Activated CD8-positive, alpha-beta memory T cell treated with anti-CD3 and anti-CD28 coated beads for 36 hours (primary cell): Measurements from ENCODE around the gene RPS19. TPM values are rescaled to one million over a fixed set of nuclear protein-coding genes. Genes with fewer than 3 reads are reported as not detected.

ENCODE experiments used
- CTCF ChIA-PET: fragments of 350-600 bp; sonication (Branson Sonifier 250); formaldehyde crosslinking; loops from one replicate; lab custom pipeline; 2021; ENCODE audit warnings: antibody characterized with exemption; lab: Charles Lee
- POLR2A ChIA-PET: fragments of 350-600 bp; sonication (Branson Sonifier 250); formaldehyde crosslinking; loops from one replicate; lab custom pipeline; 2021; ENCODE audit warnings: antibody characterized with exemption; lab: Charles Lee
- total RNA-seq, 2 experiments: library from RNA; stranded (reverse); gene quantifications; one replicate each; pipeline ENCODE4 v1.2.3, GENCODE V29; 2021

Gene RPS19
- total RNA-seq, 2 experiments from 2014 or later, result 2,995 to 3,062 TPM

DNA sequence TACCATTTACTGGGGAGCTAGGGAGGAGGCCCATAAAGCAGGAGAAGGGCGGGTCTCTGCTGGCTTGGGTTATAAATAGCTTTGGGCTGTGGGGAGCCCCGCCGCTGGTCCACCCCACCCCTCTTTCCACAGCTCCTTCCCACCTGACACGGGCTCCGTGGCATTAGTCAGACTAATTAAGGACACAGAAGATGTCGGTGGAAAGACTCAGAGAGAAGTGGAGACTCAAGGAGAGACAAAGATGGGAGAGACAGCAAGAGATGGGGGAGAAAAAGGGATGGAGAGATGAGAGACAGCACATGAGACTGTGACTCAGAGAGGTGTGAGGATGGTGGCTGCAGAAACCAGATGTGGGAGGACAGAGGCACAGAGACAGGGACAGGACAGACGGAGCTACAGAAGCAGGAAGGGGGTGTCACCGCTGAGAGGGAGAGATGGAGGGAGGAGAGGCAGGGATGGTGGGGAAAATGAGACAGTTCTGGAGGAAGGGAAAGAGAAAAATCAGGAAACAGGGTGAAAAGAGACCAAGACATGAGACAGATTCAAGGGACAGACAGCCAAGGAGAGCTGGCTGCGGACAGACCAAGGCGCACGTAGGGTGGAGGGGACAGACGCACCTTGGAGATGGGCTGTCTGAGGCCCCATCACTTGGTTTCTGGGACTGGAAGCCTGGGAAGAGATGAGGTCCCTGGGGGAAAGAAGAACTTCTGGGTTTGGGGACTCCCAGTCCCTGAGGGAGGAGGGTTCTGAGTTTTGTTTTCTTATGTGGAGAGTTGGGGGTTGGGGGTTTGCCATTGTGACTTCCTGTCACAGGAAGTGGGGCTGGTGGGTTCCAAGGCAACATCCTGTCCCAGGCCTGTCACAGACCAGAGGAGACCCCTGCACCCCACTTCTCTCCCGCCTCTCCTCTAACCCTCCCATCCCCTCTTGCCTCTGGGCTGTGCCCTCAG lies 27.0 kb downstream of the RPS19 start:
- CTCF ChIA-PET, result interaction anchor here (0.8 to 3.6 kb wide), 14 partner anchors 9 to 65 kb away, joined by 3 to 20 read pairs (median 4); partner anchors contain the start of genes CD79A and RPS19
- POLR2A ChIA-PET, result interaction anchor here (0.5 to 3.6 kb wide), 11 partner anchors 9 to 277 kb away, joined by 3 to 25 read pairs (median 5); partner anchors contain the start of genes ERFL and RPS19

GRCh38 chr19:41887711-41888382 lies 27.8 kb downstream of the RPS19 start:
- ChIA-PET POLR2A (interaction anchor here (1.0 to 3.6 kb wide), 8 partner anchors 12 to 57 kb away, joined by 3 to 25 read pairs (median 10); partner anchors contain the start of genes ERFL and RPS19), CTCF (interaction anchor here (0.5 to 3.6 kb wide), 10 partner anchors 8 to 70 kb away, joined by 3 to 20 read pairs (median 3); partner anchors contain the start of genes CD79A and RPS19)

DNA sequence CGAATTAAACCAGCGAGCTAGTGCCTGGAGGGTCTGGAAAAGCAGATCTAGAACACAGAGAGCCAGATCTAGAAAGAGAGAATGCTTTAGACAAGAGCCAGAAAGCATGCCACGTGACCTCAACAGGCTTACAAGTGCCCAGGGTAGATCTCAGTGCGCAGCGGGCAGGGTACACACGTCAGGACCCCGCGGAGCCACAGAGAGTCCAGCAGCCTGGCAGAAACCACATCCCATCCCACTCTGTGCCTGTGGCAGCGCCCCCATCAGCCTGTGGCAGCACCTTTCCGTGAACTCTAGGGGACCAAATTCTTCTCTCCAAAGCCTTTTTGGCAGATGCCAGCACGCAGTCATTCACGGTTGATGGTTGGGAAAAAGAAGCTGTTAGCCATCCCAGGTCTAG lies 28.9 kb downstream of the RPS19 start:
- POLR2A ChIA-PET, result interaction anchor here (1.5 kb wide), 1 partner anchor 17 kb away, joined by 7 read pairs; no protein-coding TSS in a partner anchor
- CTCF ChIA-PET, result interaction anchor here (1.0 to 3.6 kb wide), 6 partner anchors 14 to 69 kb away, joined by 3 to 20 read pairs (median 3); partner anchors contain the start of gene RPS19

DNA sequence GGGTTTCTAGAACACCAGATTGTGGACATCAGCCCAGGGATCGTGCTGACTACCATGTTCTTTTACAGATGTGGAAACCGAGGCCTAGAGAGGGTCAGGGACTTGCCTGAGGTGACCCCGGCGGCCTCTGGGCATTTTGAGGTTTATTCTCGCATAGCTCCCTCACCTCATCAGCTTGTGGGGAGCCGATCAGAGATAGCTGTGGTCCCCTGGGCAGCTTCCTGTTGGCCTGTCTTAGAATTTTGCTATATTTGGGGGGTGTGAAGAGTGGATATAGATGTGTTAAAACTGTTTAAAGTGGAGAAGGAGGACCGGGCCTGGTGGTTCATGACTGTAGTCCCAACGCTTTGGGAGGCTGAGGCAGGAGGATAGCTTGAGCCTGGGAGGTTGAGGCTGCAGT lies 29.8 kb downstream of the RPS19 start:
- POLR2A ChIA-PET, result interaction anchor here (0.7 kb wide), 1 partner anchor 13 kb away, joined by 3 read pairs; no protein-coding TSS in a partner anchor

DNA sequence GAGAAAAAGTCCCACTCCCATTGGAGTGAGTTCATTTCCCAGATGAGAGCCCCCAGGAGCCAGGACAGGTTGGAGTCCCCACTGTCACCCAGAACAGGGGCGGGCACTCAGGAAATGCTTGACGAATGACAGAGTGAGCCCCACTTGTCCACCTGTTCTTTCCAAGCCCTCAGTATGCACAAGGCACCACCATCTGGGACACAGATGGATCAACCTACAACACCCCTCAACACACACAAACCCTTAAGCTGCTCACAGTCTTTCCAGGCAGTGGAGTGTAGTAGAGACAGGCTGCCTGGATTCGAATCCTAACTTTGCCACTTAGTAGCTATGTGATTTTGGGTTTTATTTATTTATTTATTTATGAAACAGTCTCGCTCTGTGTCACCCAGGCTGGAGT lies 30.9 kb downstream of the RPS19 start:
- CTCF ChIA-PET, result no interaction called here
- POLR2A ChIA-PET, result interaction anchor here (0.5 to 0.6 kb wide), 2 partner anchors 8 to 16 kb away, joined by 3 to 6 read pairs; no protein-coding TSS in a partner anchor

More for the DNA sequence above, 29.8 kb downstream of the RPS19 start:
- CTCF ChIA-PET, result interaction anchor here (0.7 to 1.4 kb wide), 2 partner anchors 29 to 56 kb away, joined by 3 read pairs; no protein-coding TSS in a partner anchor

GRCh38 chr19:41892173-41892902 lies 32.3 kb downstream of the RPS19 start:
- POLR2A ChIA-PET, result interaction anchor here (0.6 to 0.8 kb wide), 2 partner anchors 29 to 59 kb away, joined by 3 to 4 read pairs; no protein-coding TSS in a partner anchor
- CTCF ChIA-PET, result interaction anchor here (0.5 to 1.2 kb wide), 4 partner anchors 8 to 52 kb away, joined by 3 read pairs; no protein-coding TSS in a partner anchor

DNA sequence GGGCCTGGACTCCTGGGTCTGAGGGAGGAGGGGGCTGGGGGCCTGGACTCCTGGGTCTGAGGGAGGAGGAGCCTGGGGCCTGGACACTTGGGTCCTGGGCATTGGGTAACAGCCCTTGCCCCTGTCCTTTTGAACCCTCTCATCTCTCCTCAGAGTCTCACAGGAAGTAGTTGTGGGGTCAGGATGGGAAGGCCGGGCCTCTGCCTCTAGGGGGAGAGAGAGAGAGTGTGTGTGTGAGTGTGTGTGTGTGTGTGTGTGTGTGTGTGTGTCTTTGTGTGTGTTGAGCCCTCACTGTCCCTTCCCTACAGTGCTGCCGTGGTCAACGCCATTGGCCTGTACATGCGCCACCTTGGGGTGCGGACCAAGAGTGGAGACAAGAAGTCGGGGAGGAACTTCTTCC lies 33.8 kb downstream of the RPS19 start:
- POLR2A ChIA-PET, result no interaction called here
- CTCF ChIA-PET, result no interaction called here

GRCh38 chr19:41894350-41894749 lies 34.3 kb downstream of the RPS19 start:
- ChIA-PET POLR2A (no interaction called here), CTCF (interaction anchor here (0.7 to 1.5 kb wide), 2 partner anchors 11 to 52 kb away, joined by 3 read pairs; no protein-coding TSS in a partner anchor)

DNA sequence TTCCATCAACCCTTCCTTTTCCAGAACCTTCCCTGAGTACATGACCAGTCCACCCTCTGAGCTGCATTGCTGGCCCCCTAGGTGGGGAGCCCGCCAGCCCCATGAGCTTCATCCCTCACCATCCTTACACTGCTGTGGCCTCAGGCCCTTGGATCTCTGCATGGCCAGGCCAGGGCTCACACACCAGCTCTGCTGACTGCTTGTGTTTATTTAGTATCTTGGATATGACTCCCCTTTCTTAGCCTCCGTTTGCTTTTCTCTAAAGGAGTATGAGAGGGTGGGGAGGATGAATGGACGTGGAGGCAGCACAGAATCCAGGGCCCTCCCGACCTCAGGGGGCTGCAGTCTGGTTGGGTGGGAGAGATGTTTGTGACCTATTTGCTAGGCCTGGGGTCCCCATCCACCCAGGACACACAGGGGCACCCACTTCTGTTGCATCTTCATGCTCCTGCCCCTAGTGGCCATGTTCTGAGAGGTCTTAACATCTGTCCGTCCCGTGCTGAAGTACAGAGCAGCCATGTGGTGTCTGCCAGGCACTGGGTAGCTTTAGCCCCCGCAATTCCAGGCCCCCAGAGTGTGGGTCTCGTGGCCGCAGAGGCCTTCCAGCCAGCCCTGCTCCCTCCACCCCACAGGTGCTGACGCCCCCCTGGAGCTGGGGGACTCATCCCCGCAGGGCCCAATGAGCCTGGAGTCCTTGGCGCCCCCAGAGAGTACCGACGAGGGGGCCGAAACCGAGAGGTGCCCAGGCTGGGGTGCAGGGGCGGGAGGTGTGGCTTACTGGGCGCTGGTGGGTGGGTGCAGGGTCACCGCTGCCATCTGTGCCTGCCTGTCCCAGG lies 35.9 kb downstream of the RPS19 start:
- POLR2A ChIA-PET, result interaction anchor here (1.1 to 1.4 kb wide), 3 partner anchors 10 to 16 kb away, joined by 3 to 4 read pairs (median 3); no protein-coding TSS in a partner anchor

DNA sequence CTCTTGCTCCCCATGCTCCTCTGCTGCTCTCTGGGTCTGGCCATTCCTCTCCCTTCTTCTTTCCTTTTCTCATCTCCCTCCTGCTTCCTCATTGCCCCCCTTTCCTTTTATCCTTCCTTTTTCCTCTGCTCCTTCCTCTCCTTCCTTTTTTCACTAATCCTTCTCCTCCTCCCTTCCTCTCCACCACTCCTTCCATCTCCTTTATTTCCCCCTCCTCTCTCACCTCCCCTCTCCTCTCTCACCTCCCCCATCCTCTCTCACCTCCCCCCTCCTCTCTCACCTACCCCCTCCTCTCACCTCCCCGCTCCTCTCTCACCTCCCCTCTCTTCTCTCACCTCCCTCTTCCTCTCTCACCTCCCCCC lies 36.5 kb downstream of the RPS19 start:
- CTCF ChIA-PET, result interaction anchor here (0.7 to 1.4 kb wide), 4 partner anchors 8 to 36 kb away, joined by 3 to 5 read pairs (median 4); partner anchors contain the start of gene RPS19

More for the DNA sequence above, 35.9 kb downstream of the RPS19 start:
- CTCF ChIA-PET, result interaction anchor here (0.7 to 1.5 kb wide), 7 partner anchors 8 to 36 kb away, joined by 3 to 5 read pairs (median 3); partner anchors contain the start of gene RPS19

DNA sequence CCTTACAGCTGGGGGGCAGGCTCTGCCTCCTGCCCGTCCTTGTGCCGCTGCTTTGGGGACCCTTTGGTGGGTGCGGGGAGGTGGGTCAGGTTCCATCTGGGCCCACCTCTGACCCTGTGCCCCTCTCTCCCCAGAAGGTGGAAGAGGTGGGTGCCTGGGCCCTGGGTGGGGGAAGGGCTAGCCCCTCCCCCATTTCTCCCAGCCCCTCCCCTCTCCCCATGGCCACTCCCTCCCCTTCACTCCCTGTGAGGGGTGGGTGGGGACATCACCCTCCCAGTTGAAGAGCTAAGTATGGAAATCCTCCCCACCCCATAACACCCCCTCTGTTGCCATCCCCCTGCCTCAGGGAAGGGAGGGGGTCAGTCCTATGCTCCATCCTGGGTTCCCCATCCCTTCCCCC lies 37.1 kb downstream of the RPS19 start:
- ChIA-PET CTCF (no interaction called here), POLR2A (no interaction called here)

More for the DNA sequence above, 36.5 kb downstream of the RPS19 start:
- POLR2A ChIA-PET, result interaction anchor here (1.4 kb wide), 1 partner anchor 10 kb away, joined by 4 read pairs; no protein-coding TSS in a partner anchor

- POLR2A ChIA-PET, result no interaction called here
These were observed 37.8 kb downstream of the RPS19 start for GRCh38 chr19:41897820-41898219.

DNA sequence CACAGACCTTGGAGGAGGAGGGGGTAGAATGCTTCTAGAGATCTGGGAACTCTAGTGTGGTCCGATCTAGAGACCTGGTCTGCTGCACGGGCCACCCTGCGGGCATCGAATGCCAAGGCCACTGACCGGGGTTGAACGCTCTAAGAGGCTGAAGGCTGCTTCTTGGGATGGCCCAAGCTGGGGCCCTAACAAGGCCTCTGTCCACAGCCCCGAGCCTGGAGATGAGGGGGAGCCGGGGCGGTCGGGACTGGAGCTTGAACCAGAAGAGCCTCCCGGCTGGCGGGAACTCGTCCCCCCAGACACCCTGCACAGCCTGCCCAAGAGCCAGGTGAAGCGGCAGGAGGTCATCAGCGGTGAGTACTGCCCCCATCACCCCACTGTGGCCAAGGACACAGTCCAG lies 38.2 kb downstream of the RPS19 start:
- ChIA-PET CTCF (no interaction called here), POLR2A (no interaction called here)

More at GRCh38 chr19:41897820-41898219, 37.8 kb downstream of the RPS19 start:
- CTCF ChIA-PET, result no interaction called here

DNA sequence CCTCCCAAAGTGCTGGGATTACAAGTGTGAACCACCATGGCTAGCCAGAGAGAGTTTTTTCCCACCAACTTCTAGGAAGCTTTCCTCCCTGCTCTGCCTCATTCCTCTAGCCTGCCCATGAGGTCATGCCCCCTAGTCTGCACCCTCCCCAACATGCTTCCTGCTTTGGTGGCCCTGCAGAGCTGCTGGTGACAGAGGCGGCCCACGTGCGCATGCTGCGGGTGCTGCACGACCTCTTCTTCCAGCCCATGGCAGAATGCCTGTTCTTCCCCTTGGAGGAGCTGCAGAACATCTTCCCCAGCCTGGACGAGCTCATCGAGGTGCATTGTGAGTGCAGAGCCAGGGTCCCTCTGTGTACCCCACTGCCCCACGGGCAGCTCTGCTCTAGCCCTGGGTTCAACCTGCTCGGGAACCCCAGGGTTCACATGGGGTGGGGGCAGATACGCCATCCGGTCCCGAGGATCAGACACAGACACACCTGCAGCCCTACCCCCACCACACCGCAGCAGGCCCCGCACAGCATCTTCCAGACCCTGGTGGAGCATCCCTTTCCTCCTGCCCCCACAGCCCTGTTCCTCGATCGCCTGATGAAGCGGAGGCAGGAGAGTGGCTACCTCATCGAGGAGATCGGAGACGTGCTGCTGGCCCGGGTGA lies 41.8 kb downstream of the RPS19 start:
- ChIA-PET CTCF (interaction anchor here (0.8 to 2.3 kb wide), 2 partner anchors 28 to 56 kb away, joined by 4 to 6 read pairs; no protein-coding TSS in a partner anchor), POLR2A (interaction anchor here (1.5 kb wide), 1 partner anchor 10 kb away, joined by 3 read pairs; no protein-coding TSS in a partner anchor)

GRCh38 chr19:41902594-41902993 lies 42.5 kb downstream of the RPS19 start:
- CTCF ChIA-PET, result interaction anchor here (0.8 to 2.3 kb wide), 2 partner anchors 29 to 56 kb away, joined by 4 to 6 read pairs; no protein-coding TSS in a partner anchor
- POLR2A ChIA-PET, result interaction anchor here (0.6 to 1.5 kb wide), 2 partner anchors 9 to 10 kb away, joined by 3 to 4 read pairs; no protein-coding TSS in a partner anchor
